GM18499 (cell line): ENCODE measurements around the gene CCND2.

ENCODE experiments used
- ATAC-seq: cut with Tn5 transposase; IDR thresholded peaks from one replicate; pipeline ENCODE4 v1.9.1; 2021; ENCODE audit warnings: moderate number of reproducible peaks; ENCODE audit not compliant: insufficient read depth, unreplicated experiment

Gene CCND2

GRCh38 chr12:4320497-4320852 is 46.9 kb downstream of the CCND2 start:
- peak; percentile 28 for ATAC-seq

GRCh38 chr12:4320853-4321701 is 47.5 kb downstream of the CCND2 start, which contains the start of gene TIGAR:
Gene TIGAR (plus strand): TSS chr12:4321213. CDS start chr12:4321272, 59 bp downstream.
- peak; percentile 67 for ATAC-seq

- ATAC-seq, result no peak
These were observed 49.2 kb downstream of the CCND2 start for GRCh38 chr12:4322726-4323125.
